Glomerular endothelial cell (primary cell): ENCODE results near the gene SMLR1. TPM values are rescaled to one million over a fixed set of nuclear protein-coding genes. Genes with fewer than 3 reads are reported as not detected.

Source experiments
- total RNA-seq: library from RNA; depleted of rRNA; stranded (reverse); fragments of >200 nt; gene quantifications from 2 replicates; pipeline ENCODE4 v1.2.3, GENCODE V29; 2015

SMLR1 gene
- total RNA-seq, 1 donor from 2014 or later, result not detected

Other genes starting within 250 kb of the SMLR1 start
- 56.6 and 91.5 TPM in 2 replicates for gene EPB41L2, start 235.8 kb downstream of the SMLR1 start, total RNA-seq